H1 (cell line): ENCODE data around the gene ILF2. TPM values are rescaled to one million over a fixed set of nuclear protein-coding genes. Genes with fewer than 3 reads are reported as not detected.

Experiments
- CTCF ChIA-PET: fragments of 300-600 bp; sonication (Branson Sonifier 250); formaldehyde crosslinking; loops from one replicate; lab custom pipeline; 2021; ENCODE audit not compliant: partially characterized antibody; lab: Charles Lee
- POLR2A ChIA-PET: fragments of 300-600 bp; sonication (Branson Sonifier 250); formaldehyde crosslinking; loops from one replicate; lab custom pipeline; 2021; ENCODE audit warnings: inconsistent platforms; ENCODE audit not compliant: partially characterized antibody; lab: Charles Lee
- DNase-seq, 2 experiments: peaks; one replicate each; pipeline versions ENCODE4 v3.0.0 to v3.0.0-alpha.2; 2010 to 2022; ENCODE audit warnings: low spot score in 2 of 2, low read depth in 1 of 2, mixed read lengths in 1 of 2
- FAIRE-seq: peaks from 2 replicates; lab custom pipeline; 2011; peaks lifted over from hg19 to GRCh38; lab: Jason Lieb, UNC
- H2AFZ ChIP-seq: 2 replicates; pipeline ENCODE4 v1.8.1; 2012; ENCODE audit warnings: low read length, inconsistent platforms
- H2AK5ac ChIP-seq: 2 replicates; pipeline ENCODE4 v1.6.1; 2013; ENCODE audit warnings: low read depth, low read length
- H2BK120ac ChIP-seq: replicated peaks from 2 replicates; pipeline ENCODE3; 2013; ENCODE audit warnings: low read depth, low read length, inconsistent platforms
- H2BK12ac ChIP-seq: 2 replicates; pipeline ENCODE4 v1.6.1; 2013; ENCODE audit warnings: low read depth, low read length
- H2BK15ac ChIP-seq: 2 replicates; pipeline ENCODE4 v1.6.1; 2013; ENCODE audit warnings: low read length
- H2BK20ac ChIP-seq: 2 replicates; pipeline ENCODE4 v1.6.1; 2013; ENCODE audit warnings: low read length
- H2BK5ac ChIP-seq: 2 replicates; pipeline ENCODE4 v1.6.1; 2013; ENCODE audit warnings: low read depth, low read length
- H3K14ac ChIP-seq: 2 replicates; pipeline ENCODE4 v1.6.1; 2013; ENCODE audit warnings: inconsistent platforms; ENCODE audit not compliant: insufficient read length
- H3K18ac ChIP-seq: 2 replicates; pipeline ENCODE4 v1.6.1; 2013; ENCODE audit warnings: low read length; ENCODE audit errors: extremely low read depth
- H3K23ac ChIP-seq: 2 replicates; pipeline ENCODE4 v1.6.1; 2013; ENCODE audit warnings: inconsistent platforms; ENCODE audit not compliant: insufficient read length
- H3K23me2 ChIP-seq: 2 replicates; pipeline ENCODE4 v1.6.1; 2013; ENCODE audit warnings: low read depth, low read length
- H3K27ac ChIP-seq: 2 replicates; pipeline ENCODE4 v1.6.1; 2011; ENCODE audit warnings: low read depth, low read length, inconsistent platforms
- H3K27me3 ChIP-seq, 4 experiments: replicated peaks in 1 of 4; 1 replicate in 1 of 4; 2 replicates in 3 of 4; pipeline versions ENCODE4 v1.6.1 to v1.8.1; 2011 to 2013; ENCODE audit warnings: low read length in 3 of 4, mild to moderate bottlenecking in 3 of 4, inconsistent platforms in 2 of 4, mixed read lengths in 2 of 4, moderate library complexity in 1 of 4; ENCODE audit not compliant: control insufficient read depth in 3 of 4, insufficient read depth in 3 of 4; ENCODE audit errors: extremely low read depth in 1 of 4
- H3K36me3 ChIP-seq, 4 experiments: 2 replicates each; pipeline versions ENCODE4 v1.6.1 to v1.8.1; 2011 to 2013; ENCODE audit warnings: mild to moderate bottlenecking in 4 of 4, low read length in 3 of 4, moderate library complexity in 2 of 4, control low read depth in 1 of 4, inconsistent platforms in 1 of 4; ENCODE audit not compliant: insufficient read depth in 4 of 4, control insufficient read depth in 2 of 4
- H3K4ac ChIP-seq: replicated peaks from 2 replicates; pipeline ENCODE3; 2013; ENCODE audit warnings: low read length, low read depth, mixed read lengths, inconsistent platforms; ENCODE audit not compliant: insufficient read length
- H3K4me1 ChIP-seq, 4 experiments: replicated peaks in 1 of 4; 1 replicate in 1 of 4; 2 replicates in 3 of 4; pipeline versions ENCODE4 v1.6.1 to v1.8.1; 2011 to 2013; ENCODE audit warnings: low read length in 3 of 4, inconsistent platforms in 2 of 4, mixed read lengths in 1 of 4; ENCODE audit not compliant: insufficient read depth in 4 of 4, control insufficient read depth in 3 of 4
- H3K4me2 ChIP-seq, 2 experiments: 2 replicates each; pipeline versions ENCODE4 v1.6.1 to v1.8.1; 2011 to 2013; ENCODE audit warnings: low read depth in 2 of 2, low read length in 2 of 2, control low read depth in 1 of 2, inconsistent platforms in 1 of 2, mild to moderate bottlenecking in 1 of 2; ENCODE audit not compliant: insufficient read depth in 1 of 2
- H3K4me3 ChIP-seq, 4 experiments: fragments of 200-600, 300-600 bp in 1 of 4; sonication (generic), shearing (Covaris generic), sonication (Bioruptor Twin) in 1 of 4; 2 replicates each; pipeline versions ENCODE4 v1.5.1 to v1.8.1; 2011 to 2016; ENCODE audit warnings: low read length in 4 of 4, low read depth in 3 of 4, control low read depth in 2 of 4, inconsistent platforms in 2 of 4, mild to moderate bottlenecking in 2 of 4, mixed read lengths in 1 of 4, moderate library complexity in 1 of 4; ENCODE audit not compliant: insufficient read depth in 2 of 4; ENCODE audit errors: extremely low read depth in 1 of 4
- H3K56ac ChIP-seq: replicated peaks from 2 replicates; pipeline ENCODE3; 2013; ENCODE audit warnings: low read depth, mild to moderate bottlenecking, mixed read lengths, low read length, inconsistent platforms; ENCODE audit not compliant: insufficient read length
- H3K79me1 ChIP-seq: 2 replicates; pipeline ENCODE4 v1.6.1; 2013; ENCODE audit warnings: low read depth, low read length, control low read depth
- H3K79me2 ChIP-seq, 2 experiments: 2 replicates each; pipeline versions ENCODE4 v1.6.1 to v1.8.1; 2012 to 2013; ENCODE audit warnings: low read length in 2 of 2, mild to moderate bottlenecking in 2 of 2, inconsistent platforms in 1 of 2; ENCODE audit not compliant: insufficient read depth in 2 of 2, control insufficient read depth in 1 of 2
- H3K9ac ChIP-seq, 4 experiments: replicated peaks in 1 of 4; 1 replicate in 1 of 4; 2 replicates in 3 of 4; pipeline versions ENCODE4 v1.6.1 to v1.8.1; 2011 to 2013; ENCODE audit warnings: low read depth in 3 of 4, low read length in 3 of 4, control low read depth in 2 of 4, mild to moderate bottlenecking in 2 of 4, moderate library complexity in 2 of 4, inconsistent platforms in 1 of 4; ENCODE audit errors: extremely low read depth in 1 of 4
- H3K9me3 ChIP-seq, 2 experiments: 2 replicates each; pipeline versions ENCODE4 v1.6.1 to v1.8.1; 2012 to 2013; ENCODE audit warnings: mild to moderate bottlenecking in 2 of 2, moderate library complexity in 2 of 2, control low read depth in 1 of 2, inconsistent platforms in 1 of 2, low read depth in 1 of 2, low read length in 1 of 2, mixed read lengths in 1 of 2; ENCODE audit not compliant: insufficient read depth in 2 of 2
- H4K20me1 ChIP-seq, 2 experiments: replicated peaks in 1 of 2; 2 replicates each; pipeline versions ENCODE3 to v1.8.1; 2011 to 2013; ENCODE audit warnings: inconsistent platforms in 2 of 2, low read length in 2 of 2, mild to moderate bottlenecking in 1 of 2; ENCODE audit not compliant: insufficient read depth in 2 of 2, control insufficient read depth in 1 of 2
- H4K5ac ChIP-seq: 2 replicates; pipeline ENCODE4 v1.6.1; 2013; ENCODE audit warnings: low read length, low read depth, mixed read lengths, inconsistent platforms; ENCODE audit not compliant: insufficient read length
- H4K8ac ChIP-seq: 2 replicates; pipeline ENCODE4 v1.8.0; 2013; ENCODE audit warnings: mild to moderate bottlenecking, moderate library complexity, low read length, inconsistent platforms; ENCODE audit not compliant: insufficient read depth; ENCODE audit errors: extremely low read depth
- H4K91ac ChIP-seq: replicated peaks from 2 replicates; pipeline ENCODE3; 2013; ENCODE audit warnings: low read length, mixed read lengths, inconsistent platforms; ENCODE audit not compliant: insufficient read length
- BACH1 ChIP-seq: IDR thresholded peaks from 2 replicates; pipeline ENCODE4 v1.6.1; 2012; ENCODE audit warnings: low read length, improper control_type of control experiment
- SP2 ChIP-seq: IDR thresholded peaks from 2 replicates; pipeline ENCODE4 v1.6.1; 2012; ENCODE audit warnings: mild to moderate bottlenecking, low read length, inconsistent platforms
- WGBS, 2 experiments: shearing (Covaris generic) in 1 of 2; methylation state at CpG; one replicate each; pipeline versions ENCODE4 v1.1.6 to v1.1.7; 2013 to 2015; ENCODE audit warnings: low lambda C conversion rate in 2 of 2, mixed read lengths in 2 of 2, inconsistent platforms in 1 of 2, low coverage in 1 of 2, missing lambda C conversion rate in 1 of 2; ENCODE audit not compliant: insufficient replicate concordance in 2 of 2, insufficient coverage in 1 of 2, insufficient read length in 1 of 2; ENCODE audit errors: extremely low coverage in 1 of 2, missing lambda C conversion rate in 1 of 2; 5-methylcytosine and 5-hydroxymethylcytosine counted together
- polyA plus RNA-seq, 7 experiments: library from polyadenylated mRNA; depleted of rRNA in 3 of 7; stranded (reverse) in 5 of 7; unstranded in 2 of 7; fragments of >200 nt in 5 of 7; fragments of 200-250 nt in 2 of 7; gene quantifications; 1 replicate in 5 of 7; 2 replicates in 1 of 7; 4 replicates in 1 of 7; pipeline versions ENCODE4 v1.2.1 to v1.2.3, GENCODE V29; 2011 to 2013; ENCODE audit warnings: missing spikeins in 2 of 7, mixed read lengths in 2 of 7
- total RNA-seq: library from RNA; stranded (reverse); fragmentation: NEBNext Ultra II Directional; extraction: Animal tissue kit (Norgen Biotek cat#: 25700); gene quantifications from 2 replicates; pipeline ENCODE4 v1.2.1, GENCODE V29; 2021

ILF2 gene
- total and polyA plus RNA-seq, 2 of the 8 experiments (the other 6 are each of a cell fraction or from before 2014, with no cell fraction given): 389 to 474 TPM

- H4K8ac ChIP-seq: no peak overlapping the region; the same call in 1 of the 2 replicates
- no peak overlapping the region for H4K5ac ChIP-seq
- no peak overlapping the region for H3K56ac ChIP-seq
- no peak overlapping the region for H2BK12ac ChIP-seq
- 68% methylated on average over 3 of the region's 3 CpGs; no CpG with 5 or more reads in 1 of the 2 experiments for whole genome bisulfite sequencing, 2 experiments
- no peak for TF ChIP-seq BACH1
- TF ChIP-seq SP2: no peak
- H3K4me3 ChIP-seq: no peak overlapping the region
- H3K36me3 ChIP-seq: peaks cover 7 to 18% (median 16%) of the 10 kb centered on the region in 4 experiments
- no peak overlapping the region for H3K18ac ChIP-seq
- FAIRE-seq (no peak), DNase-seq (no peak)
- no peak overlapping the region for H4K91ac ChIP-seq
- peaks cover 3% of the 10 kb centered on the region in 2 experiments for H4K20me1 ChIP-seq
- no peak overlapping the region for H3K27ac ChIP-seq
- no peaks in the 10 kb centered on the region for H3K9me3 ChIP-seq
- peaks cover 0 to 3% (median 0%) of the 10 kb centered on the region in 4 experiments; a peak in 1 of 7 replicates for H3K4me1 ChIP-seq
- H2BK5ac ChIP-seq: no peak overlapping the region
- H2AFZ ChIP-seq: no peak overlapping the region
- POLR2A ChIA-PET: interaction anchor here (0.5 to 16.2 kb wide), 12 partner anchors 9 to 341 kb away, joined by 3 to 343 read pairs (median 5); partner anchors contain the start of genes CHTOP, ILF2, RPS27 and S100A1
- no peak overlapping the region for H2BK120ac ChIP-seq
- H3K23ac ChIP-seq: no peak overlapping the region
- H3K9ac ChIP-seq: no peak overlapping the region
- H3K4ac ChIP-seq: no peak overlapping the region
- CTCF ChIA-PET: interaction anchor here (0.6 to 3.1 kb wide), 7 partner anchors 10 to 629 kb away, joined by 3 to 13 read pairs (median 6); partner anchors contain the start of genes CHTOP, S100A1, S100A13 and SNAPIN
- H3K14ac ChIP-seq: no peak overlapping the region
- no peak overlapping the region for H2AK5ac ChIP-seq
- 0 out of 2 replicates have a peak overlapping the region, but pooled peaks have one; percentile 72 for H2BK15ac ChIP-seq
- no peaks in the 10 kb centered on the region for H3K23me2 ChIP-seq
- no peak overlapping the region for H2BK20ac ChIP-seq
- H3K27me3 ChIP-seq: no peaks in the 10 kb centered on the region
- no peak overlapping the region for H3K4me2 ChIP-seq
- no peaks in the 10 kb centered on the region for H3K79me2 ChIP-seq
- no peaks in the 10 kb centered on the region for H3K79me1 ChIP-seq
These were observed 21.5 kb downstream of the ILF2 start for GRCh38 chr1:153649137-153649862.
